ENCODE measurements around the gene FGFR2. TPM values are rescaled to one million over a fixed set of nuclear protein-coding genes. Genes with fewer than 3 reads are reported as not detected.

FGFR2 gene
- total RNA-seq, 1 donor from 2014 or later: 15.3 TPM

GRCh38 chr10:121573538-121573941 lies 24.7 kb downstream of the FGFR2 start:
- no peaks in the 10 kb centered on the region for H3K9me3 Mint-ChIP-seq (ENCODE audit: unreplicated experiment)
- H3K27me3 Mint-ChIP-seq (ENCODE audit: unreplicated experiment): peaks cover 1% of the 10 kb centered on the region
- H3K4me3 Mint-ChIP-seq (ENCODE audit: unreplicated experiment): no peak overlapping the region
- peaks cover 36% of the 10 kb centered on the region for H3K4me1 Mint-ChIP-seq (ENCODE audit: unreplicated experiment)
- H3K36me3 Mint-ChIP-seq (ENCODE audit: low read depth, unreplicated experiment): peaks cover 8% of the 10 kb centered on the region
- no peak for TF ChIP-seq CTCF (IDR thresholded peaks at IDR 0.05; ENCODE audit: unreplicated experiment)
- no peak overlapping the region for H3K27ac Mint-ChIP-seq (ENCODE audit: unreplicated experiment)
- DNase-seq (ENCODE audit: low spot score): no peak

GRCh38 chr10:121572859-121573537 lies 25.2 kb downstream of the FGFR2 start:
- no peak for DNase-seq (ENCODE audit: low spot score)
- H3K27ac Mint-ChIP-seq (ENCODE audit: unreplicated experiment): no peak overlapping the region
- TF ChIP-seq CTCF (IDR thresholded peaks at IDR 0.05; ENCODE audit: unreplicated experiment): no peak
- no peaks in the 10 kb centered on the region for H3K9me3 Mint-ChIP-seq (ENCODE audit: unreplicated experiment)
- H3K27me3 Mint-ChIP-seq (ENCODE audit: unreplicated experiment): peaks cover 1% of the 10 kb centered on the region
- peaks cover 34% of the 10 kb centered on the region for H3K4me1 Mint-ChIP-seq (ENCODE audit: unreplicated experiment)
- H3K36me3 Mint-ChIP-seq (ENCODE audit: low read depth, unreplicated experiment): peaks cover 6% of the 10 kb centered on the region
- no peak overlapping the region for H3K4me3 Mint-ChIP-seq (ENCODE audit: unreplicated experiment)

GRCh38 chr10:121570315-121570714 lies 27.9 kb downstream of the FGFR2 start:
- Mint-ChIP-seq H3K27me3 (ENCODE audit: unreplicated experiment) (peaks cover 1% of the 10 kb centered on the region), H3K9me3 (ENCODE audit: unreplicated experiment) (no peaks in the 10 kb centered on the region), H3K27ac (ENCODE audit: unreplicated experiment) (no peak overlapping the region), H3K4me1 (ENCODE audit: unreplicated experiment) (peaks cover 25% of the 10 kb centered on the region), H3K36me3 (ENCODE audit: low read depth, unreplicated experiment) (no peaks in the 10 kb centered on the region), H3K4me3 (ENCODE audit: unreplicated experiment) (no peak overlapping the region)
- DNase-seq (ENCODE audit: low spot score): no peak
- TF ChIP-seq CTCF (IDR thresholded peaks at IDR 0.05; ENCODE audit: unreplicated experiment): no peak

- no peak for DNase-seq (ENCODE audit: low spot score)
- TF ChIP-seq CTCF (IDR thresholded peaks at IDR 0.05; ENCODE audit: unreplicated experiment): no peak
- Mint-ChIP-seq H3K27ac (ENCODE audit: unreplicated experiment) (no peak overlapping the region), H3K9me3 (ENCODE audit: unreplicated experiment) (no peaks in the 10 kb centered on the region), H3K4me1 (ENCODE audit: unreplicated experiment) (peaks cover 16% of the 10 kb centered on the region), H3K36me3 (ENCODE audit: low read depth, unreplicated experiment) (peaks cover 6% of the 10 kb centered on the region), H3K4me3 (ENCODE audit: unreplicated experiment) (no peak overlapping the region), H3K27me3 (ENCODE audit: unreplicated experiment) (peaks cover 1% of the 10 kb centered on the region)
Measured at GRCh38 chr10:121568275-121568674, 30.0 kb downstream of the FGFR2 start.

- Mint-ChIP-seq H3K27ac (ENCODE audit: unreplicated experiment) (no peak overlapping the region), H3K9me3 (ENCODE audit: unreplicated experiment) (no peaks in the 10 kb centered on the region), H3K4me3 (ENCODE audit: unreplicated experiment) (no peak overlapping the region), H3K36me3 (ENCODE audit: low read depth, unreplicated experiment) (peaks cover 6% of the 10 kb centered on the region), H3K27me3 (ENCODE audit: unreplicated experiment) (peaks cover 1% of the 10 kb centered on the region), H3K4me1 (ENCODE audit: unreplicated experiment) (peaks cover 14% of the 10 kb centered on the region)
- TF ChIP-seq CTCF (IDR thresholded peaks at IDR 0.05; ENCODE audit: unreplicated experiment): no peak
- no peak for DNase-seq (ENCODE audit: low spot score)
Measured at GRCh38 chr10:121567569-121567968, 30.7 kb downstream of the FGFR2 start.
